Measurements from ENCODE around the gene GABRB2. TPM values are rescaled to one million over a fixed set of nuclear protein-coding genes. Genes with fewer than 3 reads are reported as not detected.
"Not testable (repeated sequence)": the region's sequence is repeated elsewhere in the genome, so short reads cannot be mapped to it uniquely, and the experiment has no call there.

Gene GABRB2
- total and polyA plus RNA-seq, 7 experiments from 2014 or later: not detected

DNA sequence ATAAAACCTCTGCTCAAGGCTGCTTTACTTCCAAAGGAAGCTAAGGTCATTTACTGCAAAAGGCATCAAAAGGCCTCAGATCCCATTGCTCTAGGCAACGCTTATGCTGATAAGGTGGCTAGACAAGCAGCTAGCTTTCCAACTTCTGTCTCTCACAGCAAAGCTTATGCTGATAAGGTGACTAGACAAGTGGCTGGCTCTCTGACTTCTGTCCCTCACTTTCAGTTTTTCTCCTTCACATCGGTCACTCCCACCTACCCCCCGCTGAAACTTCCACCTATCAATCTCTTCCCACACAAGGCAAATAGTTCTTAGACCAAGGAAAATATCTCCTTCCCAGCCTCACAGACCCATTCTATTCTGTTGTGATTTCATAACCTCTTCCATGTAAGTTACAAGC lies 293.6 kb downstream of the GABRB2 start:
- H3K9me3 Mint-ChIP-seq; H3K4me3 Mint-ChIP-seq; H3K4me1 Mint-ChIP-seq; H3K36me3 ChIP-seq (ENCODE audit: control insufficient read depth in 2 of 3, insufficient read depth in 3 of 3, low read length in 3 of 3); H3K27ac Mint-ChIP-seq; H3K27ac ChIP-seq (ENCODE audit: low read depth, low read length); DNase-seq; intact Hi-C loops (cut with micrococcal nuclease); ATAC-seq; CTCF ChIA-PET; H3K4me3 ChIP-seq (ENCODE audit: low read length); H3K9me3 ChIP-seq (ENCODE audit: control insufficient read depth in 2 of 3, low read length in 3 of 3); H3K27me3 Mint-ChIP-seq; POLR2A ChIA-PET; H3K4me1 ChIP-seq (ENCODE audit: control insufficient read depth in 2 of 2, insufficient read depth in 2 of 2, low read length in 2 of 2); H3K36me3 Mint-ChIP-seq; H3K27me3 ChIP-seq (ENCODE audit: control insufficient read depth in 2 of 2, insufficient read depth in 2 of 2, low read length in 2 of 2): not testable (repeated sequence)

DNA sequence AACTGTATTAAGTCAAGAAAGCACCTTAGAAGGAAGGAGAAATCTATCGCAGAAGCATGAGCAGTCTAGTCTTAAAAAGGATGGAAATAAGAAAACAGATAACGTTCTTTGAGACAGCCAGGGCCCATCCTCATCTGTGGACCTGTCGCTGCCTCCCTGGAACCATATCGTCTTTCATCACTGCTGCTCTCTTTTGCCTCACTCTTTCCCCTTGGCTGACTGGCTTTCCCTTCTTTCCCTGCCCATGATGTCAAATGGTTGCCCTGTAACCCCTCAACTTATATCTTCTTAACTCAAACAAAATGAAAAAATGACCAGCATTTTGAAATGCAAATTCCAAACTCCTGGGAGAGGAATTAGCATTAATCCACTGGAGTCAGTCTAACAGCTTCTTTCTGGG lies 299.8 kb downstream of the GABRB2 start:
- H3K9me3 Mint-ChIP-seq: peaks cover 0 to 9% (median 1%) of the 10 kb centered on the region in 11 donors
- Histone ChIP-seq H3K27me3 (ENCODE audit: control insufficient read depth in 2 of 2, insufficient read depth in 2 of 2, low read length in 2 of 2) (no peaks in the 10 kb centered on the region), H3K4me3 (ENCODE audit: low read length) (no peak overlapping the region), H3K4me1 (ENCODE audit: control insufficient read depth in 2 of 2, insufficient read depth in 2 of 2, low read length in 2 of 2) (no peaks in the 10 kb centered on the region), H3K36me3 (ENCODE audit: control insufficient read depth in 2 of 3, insufficient read depth in 3 of 3, low read length in 3 of 3) (no peaks in the 10 kb centered on the region), H3K9me3 (ENCODE audit: control insufficient read depth in 2 of 3, low read length in 3 of 3) (no peaks in the 10 kb centered on the region), H3K27ac (ENCODE audit: low read depth, low read length) (no peak overlapping the region)
- H3K36me3 Mint-ChIP-seq: no peaks in the 10 kb centered on the region
- ChIA-PET CTCF (no interaction called here), POLR2A (no interaction called here)
- intact Hi-C loops (cut with micrococcal nuclease): no loop called here
- ATAC-seq (no peak), DNase-seq (no peak)
- H3K27ac Mint-ChIP-seq: no peak overlapping the region
- no peak overlapping the region for H3K4me3 Mint-ChIP-seq
- peaks cover 0 to 6% (median 0%) of the 10 kb centered on the region in 5 donors for H3K27me3 Mint-ChIP-seq
- H3K4me1 Mint-ChIP-seq: no peaks in the 10 kb centered on the region

DNA sequence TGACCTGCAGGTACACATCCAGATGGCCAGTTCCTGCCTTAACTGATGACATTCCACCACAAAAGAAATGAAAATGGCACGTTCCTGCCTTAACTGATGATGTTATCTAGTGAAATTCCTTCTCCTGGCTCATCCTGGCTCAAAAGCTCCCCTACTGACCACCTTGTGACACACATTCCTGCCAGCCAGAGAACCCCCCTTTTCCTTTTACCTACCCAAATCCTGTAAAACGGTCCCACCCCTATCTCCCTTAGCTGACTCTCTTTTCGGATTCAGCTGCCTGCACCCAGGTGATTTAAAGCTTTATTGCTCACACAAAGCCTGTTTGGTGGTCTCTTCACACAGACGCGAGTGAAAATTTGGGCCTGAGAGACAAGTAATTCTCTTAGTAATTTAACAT lies 300.7 kb downstream of the GABRB2 start:
- H3K36me3 Mint-ChIP-seq; intact Hi-C loops (cut with micrococcal nuclease); H3K27ac ChIP-seq (ENCODE audit: low read depth, low read length); DNase-seq; H3K4me3 ChIP-seq (ENCODE audit: low read length); ATAC-seq; H3K27me3 ChIP-seq (ENCODE audit: control insufficient read depth in 2 of 2, insufficient read depth in 2 of 2, low read length in 2 of 2); H3K27ac Mint-ChIP-seq; H3K4me1 ChIP-seq (ENCODE audit: control insufficient read depth in 2 of 2, insufficient read depth in 2 of 2, low read length in 2 of 2); H3K36me3 ChIP-seq (ENCODE audit: control insufficient read depth in 2 of 3, insufficient read depth in 3 of 3, low read length in 3 of 3); H3K4me3 Mint-ChIP-seq; H3K9me3 ChIP-seq (ENCODE audit: control insufficient read depth in 2 of 3, low read length in 3 of 3); CTCF ChIA-PET; H3K27me3 Mint-ChIP-seq; H3K4me1 Mint-ChIP-seq; POLR2A ChIA-PET: not testable (repeated sequence)
- peaks cover 0 to 18% (median 6%) of the 10 kb centered on the region in 11 donors for H3K9me3 Mint-ChIP-seq

Other genes starting within 250 kb of the GABRB2 start
- gene GABRA6, start 139.0 kb upstream of the GABRB2 start, total RNA-seq: not detected
- gene GABRA6, start 139.0 kb upstream of the GABRB2 start, polyA plus RNA-seq: not detected